ENCODE results near the gene TMEM186. TPM values are rescaled to one million over a fixed set of nuclear protein-coding genes. Genes with fewer than 3 reads are reported as not detected.

The TMEM186 gene
- total and polyA plus RNA-seq, 2 donors (not counting 1 experiment from before 2014, with no cell fraction given), result 5.8 to 16.7 TPM

GRCh38 chr16:8774208-8774607 is 23.2 kb downstream of the TMEM186 start:
- H3K9me3 Mint-ChIP-seq (ENCODE audit: insufficient read depth), result no peaks in the 10 kb centered on the region
- H3K4me1 ChIP-seq (ENCODE audit: control insufficient read depth in 2 of 2, insufficient read depth in 2 of 2, low read length in 2 of 2), result no peaks in the 10 kb centered on the region
- H3K4me3 ChIP-seq (ENCODE audit: control extremely low read depth in 1 of 5, extremely low read depth in 1 of 5, insufficient read depth in 1 of 5, low read depth in 2 of 5, low read length in 4 of 5), result no peak overlapping the region
- no peak overlapping the region for H3K9ac ChIP-seq (ENCODE audit: low read length)
- no peak for DNase-seq
- no peaks in the 10 kb centered on the region for H3K4me1 Mint-ChIP-seq
- no peak overlapping the region for H3K27ac ChIP-seq (ENCODE audit: low read length in 2 of 2)
- H4K20me1 ChIP-seq (ENCODE audit: control insufficient read depth, insufficient read depth, low read length, poor library complexity, severe bottlenecking), result no peaks in the 10 kb centered on the region
- no peak overlapping the region for H3K27ac Mint-ChIP-seq
- no peak overlapping the region for H3K4me3 Mint-ChIP-seq
- H3K79me2 ChIP-seq (ENCODE audit: control insufficient read depth, insufficient read depth, low read length), result no peaks in the 10 kb centered on the region
- peaks cover 1 to 38% of the 10 kb centered on the region in 2 experiments for H3K36me3 ChIP-seq (replicated peaks in 1 of 2; ENCODE audit: control extremely low read depth in 1 of 2, control insufficient read depth in 1 of 2, extremely low read depth in 1 of 2, insufficient read depth in 2 of 2, low read length in 1 of 2)
- H3K4me2 ChIP-seq (replicated peaks; ENCODE audit: low read depth, low read length, poor library complexity, severe bottlenecking), result no peak overlapping the region
- H2AFZ ChIP-seq (ENCODE audit: insufficient read depth, low read depth, low read length, poor library complexity, severe bottlenecking), result no peak overlapping the region
- WGBS (ENCODE audit: insufficient coverage), result 97% methylated on average over 10 of the region's 11 CpGs
- H3K9me3 ChIP-seq (ENCODE audit: control extremely low read depth in 1 of 3, control insufficient read depth in 2 of 3, insufficient read depth in 1 of 3, low read length in 2 of 3), result peaks cover 0 to 6% (median 0%) of the 10 kb centered on the region in 3 donors
- TF ChIP-seq EZH2 (IDR thresholded peaks at IDR 0.05; ENCODE audit: borderline replicate concordance, insufficient read depth, low read depth, low read length, poor library complexity, severe bottlenecking), result no peak
- TF ChIP-seq, protein P1, sequence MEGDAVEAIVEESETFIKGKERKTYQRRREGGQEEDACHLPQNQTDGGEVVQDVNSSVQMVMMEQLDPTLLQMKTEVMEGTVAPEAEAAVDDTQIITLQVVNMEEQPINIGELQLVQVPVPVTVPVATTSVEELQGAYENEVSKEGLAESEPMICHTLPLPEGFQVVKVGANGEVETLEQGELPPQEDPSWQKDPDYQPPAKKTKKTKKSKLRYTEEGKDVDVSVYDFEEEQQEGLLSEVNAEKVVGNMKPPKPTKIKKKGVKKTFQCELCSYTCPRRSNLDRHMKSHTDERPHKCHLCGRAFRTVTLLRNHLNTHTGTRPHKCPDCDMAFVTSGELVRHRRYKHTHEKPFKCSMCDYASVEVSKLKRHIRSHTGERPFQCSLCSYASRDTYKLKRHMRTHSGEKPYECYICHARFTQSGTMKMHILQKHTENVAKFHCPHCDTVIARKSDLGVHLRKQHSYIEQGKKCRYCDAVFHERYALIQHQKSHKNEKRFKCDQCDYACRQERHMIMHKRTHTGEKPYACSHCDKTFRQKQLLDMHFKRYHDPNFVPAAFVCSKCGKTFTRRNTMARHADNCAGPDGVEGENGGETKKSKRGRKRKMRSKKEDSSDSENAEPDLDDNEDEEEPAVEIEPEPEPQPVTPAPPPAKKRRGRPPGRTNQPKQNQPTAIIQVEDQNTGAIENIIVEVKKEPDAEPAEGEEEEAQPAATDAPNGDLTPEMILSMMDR (IDR thresholded peaks at IDR 0.05), result no peak
- ATAC-seq (ENCODE audit: low read depth), result no peak
- no peaks in the 10 kb centered on the region for H3K27me3 ChIP-seq (replicated peaks in 1 of 4; ENCODE audit: control extremely low read depth in 1 of 4, control insufficient read depth in 3 of 4, insufficient read depth in 4 of 4, low read length in 3 of 4)
- no peaks in the 10 kb centered on the region for H3K27me3 Mint-ChIP-seq
- POLR2A ChIA-PET, result no interaction called here
- CTCF ChIA-PET, result no interaction called here
- intact Hi-C loops (cut with micrococcal nuclease), result no loop called here

DNA sequence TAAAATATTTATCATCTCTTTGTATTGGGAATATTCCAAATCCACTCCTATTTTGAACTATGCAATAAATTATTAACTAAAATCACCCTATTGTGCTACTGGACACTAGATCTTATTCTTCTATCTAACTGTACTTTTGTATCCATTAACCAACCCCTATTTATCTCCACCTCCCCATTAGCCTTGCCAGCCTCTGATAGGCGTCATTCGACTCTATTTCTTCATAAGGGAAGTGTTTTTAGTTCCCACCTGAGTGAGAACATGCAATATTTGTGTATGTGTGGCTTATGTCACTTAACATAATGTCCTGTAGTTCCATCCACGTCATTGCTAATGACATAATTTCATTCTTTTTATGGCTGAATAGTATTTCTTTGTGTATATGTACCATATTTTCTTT is 23.9 kb downstream of the TMEM186 start:
- Mint-ChIP-seq H3K27me3 (no peaks in the 10 kb centered on the region), H3K9me3 (ENCODE audit: insufficient read depth) (no peaks in the 10 kb centered on the region), H3K27ac (no peak overlapping the region), H3K4me1 (no peaks in the 10 kb centered on the region), H3K4me3 (no peak overlapping the region)
- no peaks in the 10 kb centered on the region for H4K20me1 ChIP-seq (ENCODE audit: control insufficient read depth, insufficient read depth, low read length, poor library complexity, severe bottlenecking)
- H3K4me3 ChIP-seq (ENCODE audit: control extremely low read depth in 1 of 5, extremely low read depth in 1 of 5, insufficient read depth in 1 of 5, low read depth in 2 of 5, low read length in 4 of 5), result no peak overlapping the region
- ChIA-PET POLR2A (no interaction called here), CTCF (no interaction called here)
- WGBS (ENCODE audit: insufficient coverage), result no CpG with 5 or more reads among the region's 3 CpGs
- TF ChIP-seq, protein P1 (IDR thresholded peaks at IDR 0.05), result no peak
- TF ChIP-seq EZH2 (IDR thresholded peaks at IDR 0.05; ENCODE audit: borderline replicate concordance, insufficient read depth, low read depth, low read length, poor library complexity, severe bottlenecking), result no peak
- H3K9ac ChIP-seq (ENCODE audit: low read length), result no peak overlapping the region
- no peaks in the 10 kb centered on the region for H3K4me1 ChIP-seq (ENCODE audit: control insufficient read depth in 2 of 2, insufficient read depth in 2 of 2, low read length in 2 of 2)
- DNase-seq (no peak), ATAC-seq (ENCODE audit: low read depth) (no peak)
- H3K9me3 ChIP-seq (ENCODE audit: control extremely low read depth in 1 of 3, control insufficient read depth in 2 of 3, insufficient read depth in 1 of 3, low read length in 2 of 3), result peaks cover 0 to 6% (median 0%) of the 10 kb centered on the region in 3 donors
- H3K27ac ChIP-seq (ENCODE audit: low read length in 2 of 2), result no peak overlapping the region
- no peaks in the 10 kb centered on the region for H3K79me2 ChIP-seq (ENCODE audit: control insufficient read depth, insufficient read depth, low read length)
- H3K4me2 ChIP-seq (replicated peaks; ENCODE audit: low read depth, low read length, poor library complexity, severe bottlenecking), result no peak overlapping the region
- H2AFZ ChIP-seq (ENCODE audit: insufficient read depth, low read depth, low read length, poor library complexity, severe bottlenecking), result no peak overlapping the region
- no peaks in the 10 kb centered on the region for H3K27me3 ChIP-seq (replicated peaks in 1 of 4; ENCODE audit: control extremely low read depth in 1 of 4, control insufficient read depth in 3 of 4, insufficient read depth in 4 of 4, low read length in 3 of 4)
- intact Hi-C loops (cut with micrococcal nuclease), result no loop called here
- H3K36me3 ChIP-seq (replicated peaks in 1 of 2; ENCODE audit: control extremely low read depth in 1 of 2, control insufficient read depth in 1 of 2, extremely low read depth in 1 of 2, insufficient read depth in 2 of 2, low read length in 1 of 2), result peaks cover 3 to 38% of the 10 kb centered on the region in 2 experiments

Measured in B cell (primary cell).